IMR-90 (cell line): ENCODE results near the gene ACAD11.

Experiments
- CTCF ChIP-seq: conservative IDR thresholded peaks from 2 replicates; pipeline ENCODE4 v1.5.1; 2012; ENCODE audit warnings: mild to moderate bottlenecking, low read depth, low read length, improper control_type of control experiment
- MAFK ChIP-seq: IDR thresholded peaks from 2 replicates; pipeline ENCODE4 v1.6.1; 2012; ENCODE audit warnings: low read depth, low read length, improper control_type of control experiment
- POLR2A ChIP-seq: IDR thresholded peaks from 2 replicates; pipeline ENCODE4 v1.6.1; 2012; ENCODE audit warnings: mild to moderate bottlenecking, low read depth, low read length
- RFX5 ChIP-seq: IDR thresholded peaks from 2 replicates; pipeline ENCODE4 v1.8.0; 2012; ENCODE audit warnings: low read depth, mild to moderate bottlenecking, low read length, moderate library complexity

GRCh38 chr3:132650153-132650552, 9.5 kb downstream of the ACAD11 start:
- TF ChIP-seq MAFK (no peak), CTCF (no peak), POLR2A (no peak), RFX5 (no peak)
